Urinary bladder (tissue), 4 donors: ENCODE measurements around the gene PSD4. TPM values are rescaled to one million over a fixed set of nuclear protein-coding genes. Genes with fewer than 3 reads are reported as not detected.
A peak's percentile ranks its signal among the peaks of the same experiment; 100 is the strongest.

Experiments used
- DNase-seq: peaks from one replicate; pipeline ENCODE4 v3.0.0-alpha.2; 2015; ENCODE audit errors: extremely low spot score
- H3K27ac ChIP-seq: one replicate; pipeline ENCODE4 v1.5.1; 2013; ENCODE audit warnings: low read depth, mild to moderate bottlenecking, moderate library complexity
- H3K36me3 ChIP-seq: one replicate; pipeline ENCODE4 v1.6.1; 2013; ENCODE audit warnings: mild to moderate bottlenecking, moderate library complexity; ENCODE audit not compliant: insufficient read depth
- H3K4me1 ChIP-seq: one replicate; pipeline ENCODE4 v1.6.1; 2013; ENCODE audit warnings: mild to moderate bottlenecking, moderate library complexity; ENCODE audit not compliant: insufficient read depth
- H3K4me3 ChIP-seq: one replicate; pipeline ENCODE4 v1.5.1; 2013; ENCODE audit warnings: low read depth, low read length
- WGBS: extraction: QIAGEN DNeasy Blood & Tissue Kit; methylation state at CpG from one replicate; pipeline ENCODE4 v1.1.7; 2013; 5-methylcytosine and 5-hydroxymethylcytosine counted together
- polyA plus RNA-seq: library from polyadenylated mRNA; stranded (reverse); fragments of 200-250 nt; gene quantifications from one replicate; pipeline ENCODE4 v1.2.3, GENCODE V29; 2013
- total RNA-seq: library from RNA; depleted of rRNA; stranded (reverse); fragments of >200 nt; gene quantifications from one replicate; pipeline ENCODE4 v1.2.3, GENCODE V29; 2014
- donor health status: healthy with polysubstance abuse.
- donor health status: healthy.

The PSD4 gene
- total and polyA plus RNA-seq, 2 donors: 6.3 to 9.7 TPM

GRCh38 chr2:113135317-113135716 is 38.5 kb upstream of the PSD4 start:
- DNase-seq: no peak
- Histone ChIP-seq H3K36me3 (no peaks in the 10 kb centered on the region), H3K27ac (no peak overlapping the region), H3K4me1 (no peaks in the 10 kb centered on the region), H3K4me3 (no peak overlapping the region)
- 72% methylated on average over 1 of the region's 1 CpG for WGBS

GRCh38 chr2:113136828-113137775 is 36.7 kb upstream of the PSD4 start:
- no peak for DNase-seq
- Histone ChIP-seq H3K4me1 (no peaks in the 10 kb centered on the region), H3K4me3 (no peak overlapping the region), H3K36me3 (no peaks in the 10 kb centered on the region), H3K27ac (no peak overlapping the region)
- WGBS: 49% methylated on average over 8 of the region's 8 CpGs

- 100% methylated on average over 1 of the region's 1 CpG for WGBS
- H3K27ac ChIP-seq: no peak overlapping the region
- no peak for DNase-seq
- no peaks in the 10 kb centered on the region for H3K4me1 ChIP-seq
- H3K4me3 ChIP-seq: no peak overlapping the region
- no peaks in the 10 kb centered on the region for H3K36me3 ChIP-seq
These were observed 35.9 kb upstream of the PSD4 start for GRCh38 chr2:113137827-113138226.

GRCh38 chr2:113138428-113139322 is 35.1 kb upstream of the PSD4 start:
- no peaks in the 10 kb centered on the region for H3K4me1 ChIP-seq
- DNase-seq: peak; percentile 53
- no peak overlapping the region for H3K27ac ChIP-seq
- no peak overlapping the region for H3K4me3 ChIP-seq
- whole genome bisulfite sequencing: 32% methylated on average over 13 of the region's 13 CpGs
- no peaks in the 10 kb centered on the region for H3K36me3 ChIP-seq

- Histone ChIP-seq H3K36me3 (no peaks in the 10 kb centered on the region), H3K4me1 (no peaks in the 10 kb centered on the region), H3K4me3 (no peak overlapping the region), H3K27ac (no peak overlapping the region)
- DNase-seq: no peak
- WGBS: 93% methylated on average over 6 of the region's 6 CpGs
These were observed 32.3 kb upstream of the PSD4 start for GRCh38 chr2:113141451-113141850.

GRCh38 chr2:113142290-113142689 is 31.5 kb upstream of the PSD4 start:
- no peaks in the 10 kb centered on the region for H3K36me3 ChIP-seq
- no peak for DNase-seq
- WGBS: 84% methylated on average over 2 of the region's 2 CpGs
- H3K27ac ChIP-seq: no peak overlapping the region
- no peaks in the 10 kb centered on the region for H3K4me1 ChIP-seq
- H3K4me3 ChIP-seq: no peak overlapping the region

- DNase-seq: no peak
- Histone ChIP-seq H3K36me3 (no peaks in the 10 kb centered on the region), H3K4me3 (no peak overlapping the region), H3K27ac (no peak overlapping the region), H3K4me1 (no peaks in the 10 kb centered on the region)
- WGBS: 87% methylated on average over 4 of the region's 4 CpGs
These were observed 29.5 kb upstream of the PSD4 start for GRCh38 chr2:113144259-113144658.

GRCh38 chr2:113148606-113149552 is 24.9 kb upstream of the PSD4 start:
- DNase-seq: no peak
- Histone ChIP-seq H3K4me3 (no peak overlapping the region), H3K4me1 (no peaks in the 10 kb centered on the region), H3K27ac (no peak overlapping the region), H3K36me3 (no peaks in the 10 kb centered on the region)
- 79% methylated on average over 8 of the region's 8 CpGs for WGBS

GRCh38 chr2:113149553-113150257 is 24.1 kb upstream of the PSD4 start:
- Histone ChIP-seq H3K4me1 (no peaks in the 10 kb centered on the region), H3K4me3 (no peak overlapping the region), H3K36me3 (no peaks in the 10 kb centered on the region), H3K27ac (no peak overlapping the region)
- 90% methylated on average over 1 of the region's 1 CpG for WGBS
- no peak for DNase-seq

GRCh38 chr2:113150258-113150601 is 23.5 kb upstream of the PSD4 start:
- Histone ChIP-seq H3K27ac (no peak overlapping the region), H3K4me1 (no peaks in the 10 kb centered on the region), H3K36me3 (no peaks in the 10 kb centered on the region), H3K4me3 (no peak overlapping the region)
- no peak for DNase-seq
- 84% methylated on average over 5 of the region's 5 CpGs for WGBS

GRCh38 chr2:113155331-113155730 is 18.4 kb upstream of the PSD4 start:
- Histone ChIP-seq H3K4me1 (no peaks in the 10 kb centered on the region), H3K27ac (no peak overlapping the region), H3K4me3 (no peak overlapping the region), H3K36me3 (no peaks in the 10 kb centered on the region)
- no peak for DNase-seq
- WGBS: 94% methylated on average over 5 of the region's 5 CpGs

- Histone ChIP-seq H3K4me1 (no peaks in the 10 kb centered on the region), H3K36me3 (no peaks in the 10 kb centered on the region), H3K4me3 (peak overlapping the region; percentile 58), H3K27ac (peak overlapping the region; percentile 45)
- 55% methylated on average over 10 of the region's 10 CpGs for WGBS
- DNase-seq: no peak
These were observed 17.3 kb upstream of the PSD4 start for GRCh38 chr2:113156278-113157117.
